HG02943 (cell line): Measurements from ENCODE around the gene TNS1.

Source experiments
- ATAC-seq: cut with Tn5 transposase; IDR thresholded peaks from one replicate; pipeline ENCODE4 v1.9.1; 2021; ENCODE audit warnings: mild to moderate bottlenecking, low read depth, moderate library complexity; ENCODE audit not compliant: unreplicated experiment

Gene TNS1

GRCh38 chr2:217903142-217903858 is 99.5 kb downstream of the TNS1 start:
- no peak for ATAC-seq

- ATAC-seq = no peak
These were observed 100.2 kb downstream of the TNS1 start for GRCh38 chr2:217902379-217903141.

- ATAC-seq = no peak
These were observed 100.9 kb downstream of the TNS1 start for GRCh38 chr2:217901835-217902378.

GRCh38 chr2:217901400-217901799 is 101.4 kb downstream of the TNS1 start:
- no peak for ATAC-seq

- no peak for ATAC-seq
These were observed 101.9 kb downstream of the TNS1 start for GRCh38 chr2:217900780-217901360.

- ATAC-seq = no peak
These were observed 102.6 kb downstream of the TNS1 start for GRCh38 chr2:217900010-217900779.

GRCh38 chr2:217899231-217900009 is 103.4 kb downstream of the TNS1 start:
- ATAC-seq = no peak

- ATAC-seq = no peak
These were observed 104.7 kb downstream of the TNS1 start for GRCh38 chr2:217897816-217898806.

GRCh38 chr2:217897091-217897715 is 105.6 kb downstream of the TNS1 start:
- ATAC-seq = no peak

GRCh38 chr2:217895070-217895635 is 107.6 kb downstream of the TNS1 start:
- ATAC-seq = no peak

- no peak for ATAC-seq
These were observed 109.4 kb downstream of the TNS1 start for GRCh38 chr2:217893440-217893839.

- no peak for ATAC-seq
These were observed 110.2 kb downstream of the TNS1 start for GRCh38 chr2:217892560-217892959.

GRCh38 chr2:217890445-217890844 is 112.3 kb downstream of the TNS1 start:
- ATAC-seq = no peak

GRCh38 chr2:217889656-217890055 is 113.1 kb downstream of the TNS1 start:
- no peak for ATAC-seq

- ATAC-seq = no peak
These were observed 114.7 kb downstream of the TNS1 start for GRCh38 chr2:217887841-217888701.

GRCh38 chr2:217886720-217887309 is 116.0 kb downstream of the TNS1 start:
- no peak for ATAC-seq

- no peak for ATAC-seq
These were observed 116.7 kb downstream of the TNS1 start for GRCh38 chr2:217886091-217886490.
